Neural cell (in vitro differentiated cells): Measurements from ENCODE around the gene SLC6A7. TPM values are rescaled to one million over a fixed set of nuclear protein-coding genes. Genes with fewer than 3 reads are reported as not detected.

Experiments used
- H2AFZ ChIP-seq: fragments of 200-600, 300-800 bp; sonication (generic), shearing (Covaris generic); 2 replicates; pipeline ENCODE4 v1.6.0; 2014; ENCODE audit warnings: low read depth, mild to moderate bottlenecking, antibody characterized with exemption, low read length, moderate library complexity
- H3F3A ChIP-seq: fragments of 200-600 bp; shearing (Covaris generic); 2 replicates; pipeline ENCODE4 v1.6.1; 2016; ENCODE audit warnings: mild to moderate bottlenecking, moderate library complexity, mixed read lengths, antibody characterized with exemption, low read length; ENCODE audit not compliant: insufficient read depth, poor library complexity, severe bottlenecking
- H3K27ac ChIP-seq: fragments of 200-600, 300-800 bp; sonication (generic), shearing (Covaris generic); 2 replicates; pipeline ENCODE4 v1.5.1; 2014; ENCODE audit warnings: mild to moderate bottlenecking, low read length, moderate library complexity
- H3K27me3 ChIP-seq: fragments of 300-800, 200-600 bp; sonication (generic), shearing (Covaris generic); 2 replicates; pipeline ENCODE4 v1.6.0; 2014; ENCODE audit warnings: mild to moderate bottlenecking, low read depth, low read length, moderate library complexity; ENCODE audit not compliant: insufficient read depth
- H3K36me3 ChIP-seq: fragments of 300-800, 200-600 bp; sonication (generic), shearing (Covaris generic); 2 replicates; pipeline ENCODE4 v1.5.1; 2014; ENCODE audit warnings: mild to moderate bottlenecking, antibody characterized with exemption, low read length, moderate library complexity; ENCODE audit not compliant: insufficient read depth
- H3K4me2 ChIP-seq: fragments of 300-800, 200-600 bp; sonication (generic), shearing (Covaris generic); 2 replicates; pipeline ENCODE4 v1.6.0; 2014; ENCODE audit warnings: mild to moderate bottlenecking, low read length
- H3K4me3 ChIP-seq: fragments of 300-800, 200-600 bp; sonication (generic), shearing (Covaris generic); 2 replicates; pipeline ENCODE4 v1.5.1; 2014; ENCODE audit warnings: mild to moderate bottlenecking, low read length, moderate library complexity
- H3K79me2 ChIP-seq: fragments of 200-600 bp; shearing (Covaris generic); replicated peaks from 2 replicates; pipeline ENCODE4 v1.6.0; 2014; ENCODE audit warnings: mild to moderate bottlenecking, low read length, moderate library complexity; ENCODE audit not compliant: insufficient read depth
- H3K9ac ChIP-seq: fragments of 300-800, 200-600 bp; sonication (generic), shearing (Covaris generic); 2 replicates; pipeline ENCODE4 v1.6.1; 2016; ENCODE audit warnings: mild to moderate bottlenecking, low read length, mixed read lengths
- H3K9me2 ChIP-seq: fragments of 200-600 bp; shearing (Covaris generic); 2 replicates; pipeline ENCODE4 v1.6.1; 2016; ENCODE audit warnings: mild to moderate bottlenecking, low read length, mixed read lengths; ENCODE audit not compliant: insufficient read depth
- H3K9me3 ChIP-seq: fragments of 200-600, 300-800 bp; sonication (generic), shearing (Covaris generic); 2 replicates; pipeline ENCODE4 v1.6.1; 2016; ENCODE audit warnings: mild to moderate bottlenecking, mixed run types, low read length, moderate library complexity, mixed read lengths
- H4K20me1 ChIP-seq: fragments of 200-600 bp; shearing (Covaris generic); 2 replicates; pipeline ENCODE4 v1.6.1; 2016; ENCODE audit warnings: mild to moderate bottlenecking, mixed run types; ENCODE audit not compliant: insufficient read depth
- EP300 ChIP-seq: fragments of 450-650 bp; conservative IDR thresholded peaks from 2 replicates; pipeline ENCODE4 v1.6.1; 2014; ENCODE audit warnings: antibody characterized with exemption, mild to moderate bottlenecking, moderate library complexity; ENCODE audit not compliant: poor library complexity, severe bottlenecking
- EZH2 ChIP-seq: fragments of 200-600, 300-800 bp; shearing (Covaris generic), sonication (generic); IDR thresholded peaks from 2 replicates; pipeline ENCODE4 v1.6.1; 2014; ENCODE audit warnings: antibody characterized with exemption, low read length, borderline replicate concordance, mild to moderate bottlenecking; ENCODE audit not compliant: insufficient read depth, poor library complexity, severe bottlenecking
- MXI1 ChIP-seq: fragments of 450-650 bp; conservative IDR thresholded peaks from 2 replicates; pipeline ENCODE4 v1.6.1; 2014; ENCODE audit warnings: antibody characterized with exemption, mild to moderate bottlenecking; ENCODE audit not compliant: poor library complexity, severe bottlenecking
- POLR2AphosphoS5 ChIP-seq: IDR thresholded peaks from 2 replicates; pipeline ENCODE4 v1.6.1; 2012
- RAD21 ChIP-seq: fragments of 450-650 bp; conservative IDR thresholded peaks from 2 replicates; pipeline ENCODE4 v1.6.1; 2014; ENCODE audit warnings: antibody characterized with exemption, mild to moderate bottlenecking, moderate library complexity
- SMC3 ChIP-seq: fragments of 450-650 bp; conservative IDR thresholded peaks from 2 replicates; pipeline ENCODE4 v1.6.1; 2014; ENCODE audit warnings: antibody characterized with exemption, mild to moderate bottlenecking, moderate library complexity; ENCODE audit not compliant: poor library complexity
- TAF1 ChIP-seq: IDR thresholded peaks from 2 replicates; pipeline ENCODE4 v1.6.1; 2012; ENCODE audit warnings: low read depth
- polyA plus RNA-seq: library from polyadenylated mRNA; depleted of rRNA; stranded (reverse); fragments of >200 nt; gene quantifications from 2 replicates; pipeline ENCODE4 v1.2.3, GENCODE V29; 2014
- TF ChIP-seq, protein P1 (sequence below): IDR thresholded peaks from 2 replicates; pipeline ENCODE4 v1.6.1; 2012; ENCODE audit warnings: borderline replicate concordance
- TF ChIP-seq, protein P2 (sequence below): fragments of 450-650 bp; IDR thresholded peaks from 2 replicates; pipeline ENCODE4 v1.5.1; 2014; ENCODE audit warnings: antibody characterized with exemption, mild to moderate bottlenecking, moderate library complexity; ENCODE audit not compliant: poor library complexity, severe bottlenecking

Gene SLC6A7
- polyA plus RNA-seq, 1 donor from 2014 or later: 4.6 TPM

DNA sequence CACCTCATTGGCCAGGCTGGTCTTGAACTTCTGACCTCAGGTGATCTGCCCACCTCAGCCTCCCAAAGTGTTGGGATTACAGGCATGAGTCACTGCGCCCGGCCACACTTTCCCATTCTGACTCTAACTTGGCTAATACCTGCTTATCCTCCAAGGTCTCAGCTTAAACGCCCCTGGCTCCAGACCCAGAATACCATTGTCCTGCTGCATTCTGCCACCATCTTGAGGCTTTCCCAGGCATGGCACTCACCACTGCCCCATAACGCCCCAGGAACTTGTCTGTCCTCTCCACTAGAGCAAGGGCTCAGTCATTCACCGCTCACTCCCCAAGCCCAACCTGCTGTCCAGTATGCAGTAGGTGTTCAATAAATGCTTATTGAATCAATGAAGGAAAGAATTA is 59.9 kb downstream of the SLC6A7 start:
- Histone ChIP-seq H3F3A (no peaks in the 10 kb centered on the region), H2AFZ (no peak overlapping the region), H3K36me3 (peaks cover 6% of the 10 kb centered on the region), H3K4me2 (no peak overlapping the region), H3K79me2 (no peaks in the 10 kb centered on the region), H3K27me3 (no peaks in the 10 kb centered on the region), H3K4me3 (no peak overlapping the region), H3K27ac (no peak overlapping the region), H3K9ac (no peak overlapping the region), H4K20me1 (no peaks in the 10 kb centered on the region), H3K9me3 (no peaks in the 10 kb centered on the region), H3K9me2 (no peaks in the 10 kb centered on the region)
- TF ChIP-seq, protein P1, sequence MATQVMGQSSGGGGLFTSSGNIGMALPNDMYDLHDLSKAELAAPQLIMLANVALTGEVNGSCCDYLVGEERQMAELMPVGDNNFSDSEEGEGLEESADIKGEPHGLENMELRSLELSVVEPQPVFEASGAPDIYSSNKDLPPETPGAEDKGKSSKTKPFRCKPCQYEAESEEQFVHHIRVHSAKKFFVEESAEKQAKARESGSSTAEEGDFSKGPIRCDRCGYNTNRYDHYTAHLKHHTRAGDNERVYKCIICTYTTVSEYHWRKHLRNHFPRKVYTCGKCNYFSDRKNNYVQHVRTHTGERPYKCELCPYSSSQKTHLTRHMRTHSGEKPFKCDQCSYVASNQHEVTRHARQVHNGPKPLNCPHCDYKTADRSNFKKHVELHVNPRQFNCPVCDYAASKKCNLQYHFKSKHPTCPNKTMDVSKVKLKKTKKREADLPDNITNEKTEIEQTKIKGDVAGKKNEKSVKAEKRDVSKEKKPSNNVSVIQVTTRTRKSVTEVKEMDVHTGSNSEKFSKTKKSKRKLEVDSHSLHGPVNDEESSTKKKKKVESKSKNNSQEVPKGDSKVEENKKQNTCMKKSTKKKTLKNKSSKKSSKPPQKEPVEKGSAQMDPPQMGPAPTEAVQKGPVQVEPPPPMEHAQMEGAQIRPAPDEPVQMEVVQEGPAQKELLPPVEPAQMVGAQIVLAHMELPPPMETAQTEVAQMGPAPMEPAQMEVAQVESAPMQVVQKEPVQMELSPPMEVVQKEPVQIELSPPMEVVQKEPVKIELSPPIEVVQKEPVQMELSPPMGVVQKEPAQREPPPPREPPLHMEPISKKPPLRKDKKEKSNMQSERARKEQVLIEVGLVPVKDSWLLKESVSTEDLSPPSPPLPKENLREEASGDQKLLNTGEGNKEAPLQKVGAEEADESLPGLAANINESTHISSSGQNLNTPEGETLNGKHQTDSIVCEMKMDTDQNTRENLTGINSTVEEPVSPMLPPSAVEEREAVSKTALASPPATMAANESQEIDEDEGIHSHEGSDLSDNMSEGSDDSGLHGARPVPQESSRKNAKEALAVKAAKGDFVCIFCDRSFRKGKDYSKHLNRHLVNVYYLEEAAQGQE: no peak
- no peak for TF ChIP-seq MXI1
- TF ChIP-seq SMC3: no peak
- no peak for TF ChIP-seq TAF1
- TF ChIP-seq, protein P2, sequence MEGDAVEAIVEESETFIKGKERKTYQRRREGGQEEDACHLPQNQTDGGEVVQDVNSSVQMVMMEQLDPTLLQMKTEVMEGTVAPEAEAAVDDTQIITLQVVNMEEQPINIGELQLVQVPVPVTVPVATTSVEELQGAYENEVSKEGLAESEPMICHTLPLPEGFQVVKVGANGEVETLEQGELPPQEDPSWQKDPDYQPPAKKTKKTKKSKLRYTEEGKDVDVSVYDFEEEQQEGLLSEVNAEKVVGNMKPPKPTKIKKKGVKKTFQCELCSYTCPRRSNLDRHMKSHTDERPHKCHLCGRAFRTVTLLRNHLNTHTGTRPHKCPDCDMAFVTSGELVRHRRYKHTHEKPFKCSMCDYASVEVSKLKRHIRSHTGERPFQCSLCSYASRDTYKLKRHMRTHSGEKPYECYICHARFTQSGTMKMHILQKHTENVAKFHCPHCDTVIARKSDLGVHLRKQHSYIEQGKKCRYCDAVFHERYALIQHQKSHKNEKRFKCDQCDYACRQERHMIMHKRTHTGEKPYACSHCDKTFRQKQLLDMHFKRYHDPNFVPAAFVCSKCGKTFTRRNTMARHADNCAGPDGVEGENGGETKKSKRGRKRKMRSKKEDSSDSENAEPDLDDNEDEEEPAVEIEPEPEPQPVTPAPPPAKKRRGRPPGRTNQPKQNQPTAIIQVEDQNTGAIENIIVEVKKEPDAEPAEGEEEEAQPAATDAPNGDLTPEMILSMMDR: no peak
- TF ChIP-seq POLR2AphosphoS5: no peak
- TF ChIP-seq RAD21: no peak

DNA sequence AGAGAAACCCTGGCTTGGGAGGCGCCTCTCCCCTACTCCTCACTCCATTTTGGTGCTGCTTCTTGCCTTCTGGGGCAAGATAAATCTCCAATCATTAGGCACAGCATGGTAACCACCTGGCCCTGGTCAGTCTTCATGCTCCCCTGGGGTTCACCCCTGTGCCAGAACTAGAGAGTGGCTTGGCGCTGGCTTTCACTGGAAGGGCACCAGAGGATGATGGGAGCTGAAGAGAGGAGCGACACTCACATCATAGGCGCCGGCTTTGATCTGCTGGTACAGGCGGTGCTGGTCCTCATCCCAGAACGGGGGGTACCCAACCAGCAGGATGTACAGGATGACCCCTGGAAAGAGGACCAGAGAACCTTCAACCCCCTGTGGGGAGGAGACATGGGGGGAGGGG is 61.6 kb downstream of the SLC6A7 start:
- no peak overlapping the region for H3K4me2 ChIP-seq
- H3K36me3 ChIP-seq: peaks cover 6% of the 10 kb centered on the region
- H3K9me2 ChIP-seq: no peaks in the 10 kb centered on the region
- no peaks in the 10 kb centered on the region for H3K27me3 ChIP-seq
- TF ChIP-seq SMC3 (no peak), RAD21 (no peak), EZH2 (no peak), POLR2AphosphoS5 (no peak), EP300 (no peak), TAF1 (no peak), MXI1 (no peak)
- TF ChIP-seq, protein P2: no peak
- TF ChIP-seq, protein P1: no peak
- no peak overlapping the region for H3K27ac ChIP-seq
- no peak overlapping the region for H3K9ac ChIP-seq
- H3K4me3 ChIP-seq: no peak overlapping the region
- no peak overlapping the region for H2AFZ ChIP-seq
- H3K79me2 ChIP-seq: no peaks in the 10 kb centered on the region
- no peaks in the 10 kb centered on the region for H3K9me3 ChIP-seq
- no peaks in the 10 kb centered on the region for H4K20me1 ChIP-seq
- no peaks in the 10 kb centered on the region for H3F3A ChIP-seq
